GM18951 (cell line): ENCODE results near the gene PTPN5.
"Not testable (repeated sequence)": the region's sequence is repeated elsewhere in the genome, so short reads cannot be mapped to it uniquely, and the experiment has no call there.

Experiments used
- POLR2A ChIP-seq: IDR thresholded peaks from 4 replicates; pipeline ENCODE4 v1.6.1; 2011; ENCODE audit warnings: mild to moderate bottlenecking; ENCODE audit not compliant: insufficient read length, insufficient read depth; ENCODE audit errors: extremely low read depth
- in situ Hi-C: fragments of 300-500 bp; cut with MboI; formaldehyde crosslinking; loops from one replicate; pipeline ENCODE4 v1.12.0; 2022; ENCODE audit warnings: low sequenced_read_pairs, mixed read lengths, inconsistent platforms; ENCODE audit not compliant: unreplicated experiment

Gene PTPN5

GRCh38 chr11:18692941-18693760, 98.4 kb downstream of the PTPN5 start:
- no peak for TF ChIP-seq POLR2A
- in situ Hi-C loops, result no loop called here

GRCh38 chr11:18691467-18692140, 100.0 kb downstream of the PTPN5 start:
- in situ Hi-C loops, result not testable (repeated sequence)

GRCh38 chr11:18684267-18684666, 107.3 kb downstream of the PTPN5 start:
- no peak for TF ChIP-seq POLR2A
- in situ Hi-C loops, result no loop called here

DNA sequence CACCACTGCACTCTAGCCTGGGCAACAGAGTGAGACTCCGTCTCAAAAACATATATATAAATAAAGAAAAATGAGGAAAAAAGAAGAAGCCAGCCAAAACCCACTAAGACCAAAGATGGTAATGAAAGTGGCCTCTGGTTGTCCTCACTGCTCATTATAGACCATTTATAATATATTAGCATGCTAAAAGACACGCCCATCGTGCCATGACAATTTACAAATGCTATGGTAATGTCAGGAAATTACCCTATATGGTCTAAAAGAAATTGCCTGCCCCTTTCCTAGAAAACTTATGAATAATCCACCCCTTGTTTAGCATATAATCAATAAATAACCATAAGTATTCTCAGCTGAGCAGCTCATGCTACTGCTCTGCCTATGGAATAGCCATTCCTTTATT, 109.1 kb downstream of the PTPN5 start:
- in situ Hi-C loops, result no loop called here
- no peak for TF ChIP-seq POLR2A

GRCh38 chr11:18681949-18682348, 109.6 kb downstream of the PTPN5 start:
- in situ Hi-C loops, result not testable (repeated sequence)
